HG03135 (cell line): ENCODE measurements around the gene SMG7.

Source experiments
- ATAC-seq: cut with Tn5 transposase; IDR thresholded peaks from one replicate; pipeline ENCODE4 v1.9.1; 2021; ENCODE audit warnings: mild to moderate bottlenecking, moderate library complexity; ENCODE audit not compliant: unreplicated experiment

SMG7 gene

DNA sequence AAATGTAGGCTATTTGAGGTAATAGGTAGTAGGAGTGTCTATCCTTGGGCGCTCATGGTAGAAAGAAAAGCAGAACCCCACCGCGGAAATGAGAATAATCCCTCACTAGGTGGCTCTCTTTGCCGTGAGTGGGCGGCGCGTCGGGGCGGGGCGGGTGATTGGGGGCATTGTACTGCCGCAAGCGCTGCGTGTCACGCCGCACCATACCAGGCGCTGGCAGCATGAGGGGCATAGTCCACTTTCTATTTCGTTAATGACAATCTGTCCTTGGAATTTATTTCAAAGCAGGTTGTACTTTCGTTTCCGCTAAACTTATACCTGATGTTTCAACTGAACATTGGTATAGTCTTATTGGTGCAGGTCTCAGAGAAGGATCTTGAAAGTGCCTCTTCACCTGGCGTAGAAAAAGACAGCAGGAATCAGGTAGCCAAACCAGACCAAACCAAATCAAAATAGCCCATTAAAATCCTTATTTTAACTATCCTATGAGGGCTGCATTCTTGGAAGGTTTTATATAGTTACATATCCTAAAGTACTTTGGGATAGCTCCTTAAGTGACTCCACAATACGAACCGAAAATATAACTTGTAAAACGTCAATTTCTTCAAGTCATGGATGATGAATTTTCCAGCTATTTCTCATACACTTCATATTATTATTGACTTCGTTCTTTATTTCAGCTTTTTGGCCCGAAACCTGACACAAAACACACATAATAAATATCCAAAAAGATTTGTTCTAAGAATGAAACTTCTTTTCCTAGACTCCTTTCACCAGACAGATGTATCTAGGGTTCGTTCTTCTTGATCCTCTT, 1.9 kb upstream of the SMG7 start:
- peak; percentile 35 for ATAC-seq

DNA sequence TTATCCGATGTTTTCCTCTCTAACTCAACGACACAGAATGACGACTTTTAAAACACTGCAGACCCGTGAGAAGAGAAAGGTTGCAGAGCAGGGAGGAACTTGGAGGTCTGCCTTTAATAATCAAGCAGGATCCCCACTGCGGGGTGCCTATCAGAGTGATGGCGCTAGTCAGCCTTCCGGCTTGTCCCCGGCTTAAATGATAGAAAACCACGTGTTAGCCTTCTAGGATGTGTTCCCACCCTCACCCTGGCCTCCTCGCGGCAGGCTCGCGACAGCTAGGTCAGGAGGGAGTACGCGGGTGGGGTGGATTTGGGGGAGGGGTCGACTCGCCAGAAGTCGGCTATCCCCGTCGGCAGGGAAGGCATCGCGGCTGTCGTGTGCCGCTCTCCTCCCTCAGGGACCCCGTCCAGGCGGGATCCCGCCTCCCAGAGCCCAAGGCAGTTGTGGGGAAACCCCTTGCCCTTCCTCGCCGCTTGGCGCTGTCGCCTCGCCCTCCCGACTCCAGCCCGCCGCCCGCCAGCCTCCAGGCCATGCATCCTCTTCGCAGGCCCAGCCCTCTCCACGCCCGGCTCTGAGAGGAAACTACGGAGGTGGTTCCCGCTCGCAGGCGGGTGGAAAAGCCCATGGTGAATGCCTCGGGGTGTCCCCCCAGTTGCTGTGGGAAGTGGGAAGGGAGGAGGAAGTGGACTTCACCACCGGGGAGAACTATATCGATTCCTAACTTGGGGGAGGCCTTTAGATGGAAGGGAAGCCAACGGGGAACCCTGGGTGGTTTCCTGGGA, 1.1 kb upstream of the SMG7 start:
- ATAC-seq: peak; percentile 30

DNA sequence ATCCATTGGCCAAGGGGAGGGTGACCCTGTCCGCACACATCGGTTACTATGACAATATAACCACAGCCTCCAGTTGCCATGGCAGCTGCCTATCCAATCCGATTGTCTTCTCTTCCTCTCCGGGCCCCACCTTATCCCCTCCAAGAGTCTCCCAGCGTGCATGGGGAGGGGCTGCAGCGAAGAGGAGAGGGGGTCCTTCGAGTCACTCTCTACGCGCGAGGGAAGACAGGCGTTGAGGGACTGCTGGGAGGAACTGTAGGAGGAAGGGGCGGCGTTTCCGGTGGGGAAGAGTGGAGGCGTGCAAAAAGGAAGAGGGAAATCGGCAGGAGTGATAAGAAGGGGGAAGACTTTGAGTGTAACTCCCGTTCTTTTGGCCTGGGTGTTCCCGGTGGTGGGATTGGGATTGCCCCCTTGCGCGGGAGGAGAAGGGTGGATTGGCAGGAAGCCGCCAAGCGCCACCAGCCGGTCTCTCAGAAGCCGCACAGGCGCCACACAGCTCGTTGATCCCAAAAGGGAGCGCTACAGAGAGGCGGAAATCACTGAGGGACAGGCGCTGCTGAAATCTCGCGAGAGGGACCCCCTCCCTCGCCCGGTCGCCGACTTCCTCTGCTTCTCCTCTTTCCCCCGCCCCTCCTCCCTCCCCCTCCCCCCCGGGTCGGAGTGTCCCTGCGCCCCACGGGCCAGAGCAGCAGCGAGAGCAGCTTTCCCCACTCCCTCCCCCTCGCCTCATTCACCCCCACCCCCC, 384 bp upstream of the SMG7 start:
- peak; percentile 53 for ATAC-seq

DNA sequence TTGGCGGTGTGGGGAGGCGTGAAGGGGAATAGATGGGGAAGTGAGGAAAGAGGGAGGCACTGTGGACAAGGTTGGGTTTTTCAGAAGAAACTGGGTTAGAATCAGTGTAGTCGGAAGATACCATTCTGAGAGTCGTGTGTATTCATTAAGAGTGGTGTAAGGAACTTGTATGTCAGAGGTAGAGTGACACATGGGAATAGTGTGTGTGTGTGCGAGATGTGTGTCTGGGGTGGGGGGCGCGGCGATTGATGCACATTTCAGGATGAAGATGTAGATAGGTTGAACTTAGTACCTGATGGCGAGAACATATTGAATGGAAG, 878 bp downstream of the SMG7 start:
- no peak for ATAC-seq

DNA sequence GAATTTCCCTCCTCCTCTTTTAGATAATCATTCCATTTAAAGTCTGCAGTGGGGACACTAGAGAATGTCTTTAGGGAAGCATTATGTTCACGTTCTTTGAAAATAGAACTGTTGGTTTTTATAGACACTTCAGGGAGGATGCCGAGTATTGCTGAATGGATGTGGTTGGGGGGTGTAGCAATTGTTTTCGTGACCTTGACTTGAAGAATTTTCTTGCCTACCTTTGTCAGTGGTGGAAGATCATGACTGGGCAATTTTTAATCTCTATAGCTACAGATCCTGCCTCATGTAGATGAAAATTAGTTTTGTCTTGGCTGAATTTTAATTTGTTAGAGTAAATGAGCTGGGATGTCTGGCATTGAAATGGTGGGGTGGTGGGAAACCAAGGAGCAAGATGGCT, 3.8 kb downstream of the SMG7 start:
- no peak for ATAC-seq

DNA sequence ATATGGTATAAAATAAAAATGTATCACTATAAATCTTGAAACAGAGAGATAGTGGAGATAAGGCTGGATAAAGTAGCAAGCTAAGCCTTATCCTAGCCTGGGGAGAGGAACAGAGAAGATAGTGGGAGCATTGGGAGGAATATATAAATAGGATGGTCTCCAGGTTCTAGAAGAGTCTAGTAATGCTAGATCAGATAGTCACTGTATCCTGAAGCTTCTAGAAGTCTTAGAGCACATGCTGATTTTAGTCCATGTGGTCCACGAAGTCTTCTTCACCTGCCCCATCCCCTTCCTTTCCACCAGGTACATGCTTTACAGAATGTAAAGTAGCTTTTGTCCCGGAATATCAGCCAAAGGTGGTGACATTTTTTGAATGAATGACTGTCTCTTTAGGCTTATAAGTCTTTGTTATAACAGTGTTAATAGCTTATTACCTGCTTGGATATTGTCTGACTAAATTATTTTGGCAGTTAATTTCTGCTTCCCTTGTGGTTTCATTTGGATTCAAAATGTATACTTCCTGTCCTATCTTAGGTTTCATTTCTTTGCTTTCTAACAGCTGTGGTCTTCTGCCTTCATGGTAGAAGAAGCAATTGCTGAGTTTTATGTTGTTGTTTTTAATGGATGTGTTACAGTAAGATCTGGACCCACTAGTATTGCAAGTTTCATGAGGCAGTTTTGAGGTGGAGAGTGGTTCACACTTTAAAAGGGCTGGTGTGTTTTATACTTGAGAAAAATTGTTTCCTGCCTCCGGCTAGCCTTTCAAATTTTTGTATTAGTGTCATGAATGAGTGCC, 5.9 kb downstream of the SMG7 start:
- ATAC-seq: peak; percentile 47

DNA sequence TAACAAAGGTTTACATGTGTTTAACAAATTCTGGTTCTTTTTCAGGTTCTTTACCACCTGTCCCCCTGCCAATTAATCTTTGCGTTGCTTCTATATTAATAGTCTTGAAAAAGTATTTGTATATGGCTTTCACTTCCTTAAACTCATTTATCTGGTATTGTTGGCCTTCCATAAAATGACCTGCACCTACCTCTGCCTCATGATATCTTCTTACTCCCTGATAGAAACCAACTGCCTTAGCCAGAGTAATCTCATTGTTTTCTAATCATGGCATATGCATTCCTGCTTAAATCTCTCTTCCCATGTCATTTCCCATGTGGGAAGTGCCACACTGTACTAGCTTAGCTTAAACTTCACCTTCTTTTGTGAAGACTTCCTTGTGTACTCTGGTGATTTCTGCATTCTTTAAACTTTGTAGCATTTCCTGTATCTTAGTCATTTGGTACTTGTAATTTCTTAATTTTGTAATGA, 8.7 kb downstream of the SMG7 start:
- peak; percentile 48 for ATAC-seq

- no peak for ATAC-seq
Observed at GRCh38 chr1:183483224-183483623, 10.9 kb downstream of the SMG7 start.

DNA sequence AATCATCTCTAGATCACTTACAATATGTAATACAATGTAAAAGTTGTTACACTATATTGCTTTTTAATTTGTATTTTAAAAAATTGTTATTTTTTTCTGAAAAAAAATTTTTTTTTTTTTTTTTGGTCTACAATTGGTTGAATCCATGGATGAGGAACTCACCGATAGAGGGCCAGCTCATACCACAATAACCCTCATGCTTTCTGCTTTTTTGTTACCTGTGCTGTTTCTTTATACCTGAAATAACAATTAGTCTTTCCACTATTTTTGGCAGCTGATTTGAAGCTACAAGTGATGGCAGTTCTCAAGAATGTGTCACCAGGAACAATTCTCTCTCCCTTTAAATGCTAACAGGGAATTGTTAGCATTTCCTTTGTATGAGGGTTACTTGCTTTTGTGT, 12.0 kb downstream of the SMG7 start:
- no peak for ATAC-seq

GRCh38 chr1:183484851-183485250, 12.6 kb downstream of the SMG7 start:
- ATAC-seq: no peak

GRCh38 chr1:183487674-183488442, 15.6 kb downstream of the SMG7 start:
- ATAC-seq: no peak

GRCh38 chr1:183490932-183491331, 18.6 kb downstream of the SMG7 start:
- no peak for ATAC-seq

DNA sequence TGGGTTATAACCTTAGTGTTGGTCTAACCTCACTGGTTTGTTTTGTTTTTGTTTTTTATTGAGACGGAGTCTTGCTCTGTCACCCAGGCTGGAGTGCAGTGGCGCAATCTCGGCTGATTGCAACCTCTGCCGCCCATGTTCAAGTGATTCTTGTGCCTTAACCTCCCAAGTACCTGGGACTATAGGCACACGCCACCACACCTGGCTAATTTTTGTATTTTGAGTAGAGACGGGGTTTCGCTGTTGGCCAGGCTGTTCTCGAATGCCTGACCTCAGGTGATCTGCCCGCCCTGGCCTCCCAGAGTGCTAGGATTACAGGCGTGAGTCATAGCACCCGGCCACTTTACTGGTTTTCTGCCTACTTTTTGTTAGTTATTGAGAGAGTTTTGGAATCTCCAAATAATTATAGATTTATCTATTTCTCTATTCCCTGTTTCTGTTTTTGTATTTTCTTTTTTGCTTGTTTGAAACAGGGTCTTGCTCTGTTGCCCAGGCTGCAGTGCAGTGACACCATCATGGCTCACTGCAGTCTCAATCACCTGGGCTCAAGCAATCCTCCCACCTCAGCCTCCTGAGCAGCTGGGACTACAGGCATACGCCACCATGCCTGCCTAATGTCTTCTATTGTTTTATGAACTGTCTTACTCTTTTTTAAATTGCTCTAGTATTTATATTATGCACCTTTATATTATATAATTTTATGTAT, 21.4 kb downstream of the SMG7 start:
- ATAC-seq: no peak

GRCh38 chr1:183495420-183495819, 23.1 kb downstream of the SMG7 start:
- ATAC-seq: no peak

- no peak for ATAC-seq
Observed at GRCh38 chr1:183497218-183497617, 24.9 kb downstream of the SMG7 start.

GRCh38 chr1:183498342-183498991, 26.2 kb downstream of the SMG7 start:
- ATAC-seq: no peak

DNA sequence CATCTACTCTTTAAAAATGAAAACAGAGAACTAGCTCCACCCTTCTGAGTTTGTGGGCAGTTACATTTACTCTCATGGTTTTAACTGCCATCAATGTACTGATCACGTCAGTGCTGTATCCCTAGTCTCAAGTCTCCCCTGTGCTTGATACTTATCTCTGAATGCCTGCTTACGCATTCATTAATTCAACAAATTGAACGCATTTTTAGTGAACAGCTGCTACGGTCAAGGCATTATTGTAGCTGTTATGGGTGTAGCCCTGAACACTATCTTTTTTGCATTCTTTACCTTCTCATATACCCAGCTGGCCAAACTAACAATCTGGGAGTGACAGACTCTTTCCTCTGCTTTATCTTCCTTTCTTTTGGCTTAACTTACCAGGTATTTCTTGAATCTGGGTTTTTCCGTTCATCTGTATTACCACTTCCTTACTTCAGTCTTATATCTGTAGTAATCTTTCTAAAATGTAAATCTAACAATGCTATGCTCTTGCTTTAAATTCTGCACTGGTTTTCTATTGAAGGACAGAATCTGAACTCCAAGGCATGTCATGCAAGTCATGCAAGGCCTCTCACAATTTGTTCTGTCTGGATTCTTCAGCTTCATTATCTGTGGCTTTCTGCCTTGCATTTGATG, 33.3 kb downstream of the SMG7 start:
- ATAC-seq: no peak

DNA sequence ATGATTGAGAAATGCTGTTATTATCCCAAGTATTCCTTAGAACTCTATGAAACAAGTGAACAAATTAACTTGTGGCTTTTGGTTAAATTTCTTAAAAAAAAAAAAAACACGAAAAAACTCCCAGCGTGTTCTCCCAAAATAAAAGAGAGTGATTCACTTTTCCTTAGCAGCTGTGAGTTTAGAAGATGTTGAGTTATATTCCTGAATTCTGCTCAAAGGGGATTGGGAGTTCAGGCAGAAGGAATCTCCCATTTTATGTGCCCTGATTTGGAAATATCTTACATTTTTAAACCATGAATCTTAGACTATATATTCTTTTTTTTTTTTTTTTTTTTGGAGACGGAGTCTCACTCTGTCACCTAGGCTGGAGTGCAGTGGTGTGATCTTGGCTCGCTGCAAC, 34.3 kb downstream of the SMG7 start:
- ATAC-seq: no peak
